Measurements from ENCODE around the gene MLXIP.
A peak's percentile ranks its signal among the peaks of the same experiment; 100 is the strongest.

MLXIP gene

DNA sequence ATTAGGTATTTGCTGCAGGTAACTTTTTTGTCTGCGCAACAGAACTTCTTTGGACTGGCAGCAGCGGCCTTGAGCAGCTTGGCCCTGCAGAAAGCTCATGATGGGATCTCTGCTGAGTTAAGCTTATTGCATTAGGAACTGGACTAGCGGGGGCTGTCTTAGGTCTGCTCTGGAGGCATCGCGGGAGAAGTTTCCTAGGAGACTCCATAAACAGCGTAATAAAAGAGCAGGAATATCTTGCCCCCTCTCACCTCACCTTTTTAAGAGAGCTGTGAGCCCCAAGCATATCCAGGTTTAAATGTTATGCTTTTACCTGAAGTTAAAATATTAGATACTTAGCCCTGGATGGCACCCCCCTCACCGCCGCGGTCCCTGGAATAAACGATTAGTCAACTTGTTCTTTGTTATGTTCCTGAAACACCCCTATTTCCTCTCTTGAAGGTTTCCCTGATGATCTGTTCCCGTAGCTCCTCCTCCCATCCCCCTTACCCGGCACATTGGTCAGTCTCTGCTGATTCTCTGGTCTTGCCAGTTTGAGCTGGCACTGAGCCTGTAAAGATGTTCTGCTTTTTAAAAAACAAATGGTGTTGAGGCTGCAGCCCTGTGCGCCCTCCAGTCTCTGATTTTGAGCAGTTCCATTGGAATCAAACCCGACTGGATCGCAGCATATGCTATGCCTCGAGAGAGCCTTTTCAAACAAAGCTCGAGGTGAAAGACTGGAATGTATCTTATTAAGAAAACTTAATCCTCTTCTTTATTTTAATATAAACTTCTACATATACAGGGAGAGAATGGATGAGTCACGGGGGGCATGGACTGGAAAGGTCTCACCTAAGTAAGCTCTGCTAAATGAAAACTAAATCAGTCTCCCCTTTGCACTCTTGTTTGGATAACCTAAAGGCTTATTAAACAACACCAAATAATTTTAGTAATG, 1.9 kb downstream of the MLXIP start:
- DNase-seq = no peak

DNA sequence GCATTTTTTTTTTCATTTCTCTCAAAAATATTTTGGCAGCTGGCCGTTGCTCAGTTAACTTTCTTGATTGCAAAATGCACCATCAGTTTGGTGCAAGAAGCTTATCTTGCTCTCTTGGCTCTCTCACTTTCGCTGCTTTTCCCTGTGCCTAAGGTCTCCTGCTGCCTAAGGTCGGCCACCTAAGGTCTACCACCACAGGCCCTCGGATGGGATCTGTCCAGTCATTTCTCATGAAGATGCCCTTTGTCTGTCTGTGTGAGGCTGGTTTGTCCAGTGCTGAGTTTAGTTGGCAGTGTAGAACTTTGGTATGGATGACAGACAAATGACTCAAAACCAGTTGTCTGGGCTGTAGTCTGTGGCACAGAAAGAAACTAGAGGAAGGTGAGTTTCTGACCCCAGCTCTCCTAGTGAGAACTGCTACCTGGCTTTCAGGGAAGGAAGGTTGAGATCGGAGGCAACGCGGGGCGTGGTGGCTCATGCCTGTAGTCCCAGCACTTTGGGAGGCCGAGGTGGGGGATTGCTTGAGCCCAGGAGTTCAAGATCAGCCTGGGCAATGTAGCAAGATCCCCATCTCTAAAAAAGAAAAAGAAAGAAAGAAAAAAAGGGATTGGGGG, 2.6 kb downstream of the MLXIP start:
- no peak for DNase-seq

DNA sequence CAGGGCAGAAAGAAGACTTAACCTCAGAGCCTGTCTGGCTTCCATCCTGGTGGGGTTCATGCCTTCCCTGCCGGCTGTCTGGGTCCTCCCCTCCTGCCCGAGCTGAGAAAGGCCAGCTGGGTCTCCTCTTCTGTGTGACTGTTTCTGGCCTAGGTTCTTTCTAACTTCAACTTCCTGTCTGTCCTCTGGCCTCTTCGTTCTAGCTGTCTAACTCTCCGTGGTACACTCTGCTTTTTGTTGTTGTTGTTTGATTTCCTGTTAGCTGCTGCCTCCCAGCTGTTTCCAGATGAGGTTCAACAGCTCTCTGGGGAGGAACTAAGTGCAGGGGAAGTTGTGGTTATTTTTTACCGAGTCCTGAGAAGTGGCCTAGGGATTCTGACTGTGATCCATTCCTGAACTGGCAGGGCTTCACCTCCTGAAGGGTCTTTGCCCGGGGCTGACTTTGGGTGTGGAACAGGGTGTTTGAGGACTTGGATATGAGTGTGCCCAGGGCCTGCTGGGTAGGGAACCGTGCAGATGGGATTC, 3.2 kb downstream of the MLXIP start:
- DNase-seq = peak; percentile 30

DNA sequence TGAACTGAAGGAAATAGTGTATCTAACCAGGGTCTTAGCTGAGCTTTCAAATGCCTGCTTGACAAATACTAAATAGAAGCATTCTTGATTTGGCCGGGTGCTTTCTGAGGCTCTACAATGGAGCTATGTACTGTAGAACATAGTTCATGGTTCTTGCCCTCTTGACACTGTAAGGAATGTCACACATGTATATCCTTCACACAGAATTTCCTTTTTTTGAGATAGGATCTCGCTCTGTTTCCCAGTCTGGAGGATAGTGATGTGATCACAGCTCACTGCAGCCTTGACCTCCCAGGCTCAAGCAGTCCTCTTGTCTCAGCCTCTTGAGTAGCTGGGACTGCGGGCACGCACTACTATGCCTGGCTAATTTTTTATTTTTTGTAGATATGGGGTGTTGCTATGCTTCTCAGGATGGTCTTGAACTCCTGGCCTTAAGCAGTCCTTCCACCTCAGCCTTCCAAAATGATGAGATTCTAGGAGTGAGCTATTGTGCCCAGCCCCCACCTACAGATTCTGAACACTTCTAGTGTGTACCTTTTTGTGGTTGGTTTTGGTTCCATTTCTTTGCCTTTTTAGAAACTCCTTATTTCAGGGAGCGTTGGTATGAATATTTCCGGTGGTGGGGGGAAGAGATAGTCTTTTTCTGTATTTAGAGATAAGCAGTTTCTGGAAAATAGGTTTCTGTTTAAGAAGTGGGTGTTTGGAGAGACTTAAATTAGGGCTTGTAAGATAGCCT, 4.2 kb downstream of the MLXIP start:
- DNase-seq = no peak

DNA sequence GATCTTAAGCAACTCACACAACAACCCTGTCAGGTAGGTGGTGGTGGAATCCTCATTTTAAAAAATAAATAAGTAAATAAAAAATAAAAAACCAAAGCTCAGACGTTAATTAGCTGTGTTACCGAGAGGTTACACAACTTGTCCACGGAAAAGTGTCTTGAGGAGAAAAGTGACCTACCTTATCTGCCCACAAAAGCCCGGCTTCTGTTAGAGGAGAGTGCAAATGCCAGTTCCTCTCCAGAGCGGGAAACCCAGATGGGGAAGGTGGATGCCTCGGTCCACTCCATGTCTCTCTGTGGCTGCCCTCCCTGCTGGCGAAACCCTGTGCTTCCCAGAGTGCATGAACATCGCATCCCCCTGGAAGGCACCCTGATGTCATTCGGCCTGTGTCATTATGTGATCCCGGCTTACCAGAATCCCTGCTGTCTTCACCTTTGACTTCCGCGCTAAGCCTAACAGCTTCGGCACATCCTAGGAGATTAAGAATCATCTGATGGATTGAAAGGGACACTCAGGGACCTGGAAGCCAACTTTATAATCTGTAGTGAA, 6.4 kb downstream of the MLXIP start:
- no peak for DNase-seq

DNA sequence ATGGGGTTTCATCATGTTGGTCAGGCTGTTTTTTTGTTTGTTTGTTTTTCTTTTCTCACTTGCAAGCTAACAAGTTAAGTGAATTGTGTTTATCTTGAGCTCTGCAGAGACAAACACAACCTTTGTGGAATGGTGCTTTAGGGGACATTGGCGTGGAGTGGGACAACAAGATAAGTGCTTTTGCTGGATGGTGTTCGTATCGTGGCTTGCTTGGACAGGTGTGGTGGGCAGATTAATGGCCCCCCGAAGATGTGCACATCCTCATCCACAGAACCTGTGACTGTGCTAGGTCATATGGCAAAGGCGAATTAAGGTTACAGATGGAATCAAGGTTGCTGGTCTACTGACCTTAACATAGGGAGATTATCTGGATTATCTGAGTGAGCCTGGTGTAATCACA, 7.0 kb downstream of the MLXIP start:
- no peak for DNase-seq

DNA sequence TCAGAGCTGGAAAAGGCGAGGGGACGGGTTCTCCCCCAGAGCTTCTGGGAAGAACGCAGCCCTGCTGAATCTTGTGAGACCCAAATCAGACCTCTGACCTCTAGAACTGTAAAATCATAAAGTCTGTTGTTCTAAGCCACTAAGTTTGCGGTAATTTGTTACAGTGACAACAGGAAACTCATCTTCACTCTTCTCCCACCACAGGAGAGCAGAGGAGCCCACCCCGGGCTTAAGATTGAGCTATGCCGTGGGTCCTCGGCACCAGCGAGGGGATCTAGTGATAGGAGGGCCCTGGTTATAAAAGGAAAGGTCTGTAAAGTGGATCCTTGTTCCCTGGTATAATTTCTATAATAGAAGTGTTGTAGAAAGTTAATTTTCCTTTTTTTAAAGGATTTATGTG, 7.6 kb downstream of the MLXIP start:
- DNase-seq = no peak

DNA sequence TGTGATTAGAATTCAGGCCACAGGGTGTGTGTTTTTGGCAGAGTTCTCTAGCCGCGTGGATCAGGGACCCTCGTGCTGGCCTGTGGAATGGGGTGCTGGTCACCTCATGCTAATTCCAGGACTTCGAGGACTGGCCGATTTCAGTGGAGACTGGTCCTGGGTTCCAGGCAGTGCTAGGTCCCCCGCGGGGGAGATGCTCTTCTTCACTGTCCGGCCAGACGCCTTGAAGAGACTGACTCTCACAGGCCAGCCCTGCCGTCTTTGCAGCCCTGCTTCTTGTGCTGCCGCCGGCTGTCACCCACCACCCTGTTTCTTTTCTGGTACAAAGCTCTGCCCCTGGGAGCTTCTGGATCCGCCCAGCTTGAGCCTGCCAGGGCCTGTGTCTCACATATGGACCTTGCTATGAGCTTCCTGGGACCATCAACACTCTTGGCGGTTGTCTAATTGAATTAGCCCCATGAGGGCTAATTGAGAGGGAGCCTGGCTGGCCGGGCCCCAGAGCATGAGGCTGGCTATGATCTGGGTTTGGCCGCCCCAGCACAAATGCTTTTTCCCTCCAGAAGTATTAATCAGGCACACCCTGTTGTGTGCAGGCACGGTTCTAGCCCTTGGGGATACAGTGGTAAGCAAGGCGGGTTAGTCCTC, 8.2 kb downstream of the MLXIP start:
- no peak for DNase-seq

DNA sequence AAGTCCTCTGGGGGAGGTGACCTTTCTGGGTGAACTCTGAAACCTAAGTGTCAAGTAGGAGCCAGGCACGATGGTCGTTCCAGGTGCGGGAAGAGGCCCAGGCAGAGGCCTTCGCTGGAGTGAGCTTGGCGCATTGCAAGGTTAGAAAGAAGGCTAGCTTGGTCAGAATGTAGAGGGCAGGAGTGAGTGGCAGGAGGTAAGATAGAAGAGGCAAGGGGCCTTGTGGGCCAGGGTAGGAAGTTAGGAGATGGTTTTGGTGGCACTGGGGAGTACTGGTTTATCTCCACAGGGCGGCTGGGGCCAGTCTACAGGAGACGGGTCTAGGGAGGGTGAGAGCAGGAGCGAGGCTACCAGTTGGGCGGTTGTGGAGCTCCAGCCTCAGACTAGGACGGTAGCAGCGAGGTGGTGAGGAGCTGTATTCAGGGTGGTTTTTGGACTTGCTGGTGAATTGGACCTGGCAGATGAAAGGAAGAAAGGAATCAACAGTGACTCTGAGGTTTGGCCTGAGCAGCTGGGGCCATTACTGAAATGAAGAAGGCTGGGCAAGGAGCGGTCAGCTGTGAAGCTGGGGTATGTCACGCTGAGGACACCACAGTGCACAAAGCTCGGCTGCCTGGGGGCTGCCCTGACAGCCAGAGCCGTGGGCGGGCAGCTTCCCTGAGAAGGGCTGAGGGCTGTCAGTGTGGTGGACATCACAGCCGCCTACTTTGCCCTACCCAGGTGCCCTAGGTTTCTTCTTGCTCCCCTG, 9.0 kb downstream of the MLXIP start:
- no peak for DNase-seq

DNA sequence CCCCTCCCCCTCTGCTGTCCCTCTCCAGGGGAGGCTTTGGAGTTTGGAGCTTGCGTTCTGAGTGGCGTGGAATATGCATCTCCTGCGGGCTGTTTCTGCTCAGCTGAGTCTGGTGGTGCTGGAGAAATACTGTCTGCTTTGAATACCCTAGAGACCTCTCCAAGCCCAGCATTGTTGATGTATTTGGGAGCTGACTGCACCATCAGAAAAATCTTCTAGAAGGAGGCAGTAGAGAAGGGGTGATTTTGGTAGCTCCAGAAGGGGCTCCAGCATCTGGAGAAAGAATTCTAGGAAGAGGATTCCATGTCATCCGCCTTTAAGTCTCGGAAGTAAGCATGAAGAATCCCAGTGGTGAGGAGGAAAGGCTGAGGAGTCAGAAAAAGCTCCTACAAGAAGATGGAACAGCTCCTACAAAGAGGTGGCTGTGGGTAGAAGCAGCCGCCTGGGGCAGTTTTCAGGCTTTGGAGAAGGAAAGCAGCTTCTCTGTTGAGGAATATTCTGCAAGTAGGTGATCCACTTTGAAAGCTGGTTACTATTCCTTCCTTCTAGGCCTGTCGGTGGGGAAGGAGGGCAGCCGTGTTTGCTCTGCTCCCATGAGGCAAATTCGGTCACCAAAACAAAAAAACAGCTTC, 9.7 kb downstream of the MLXIP start:
- DNase-seq = no peak

DNA sequence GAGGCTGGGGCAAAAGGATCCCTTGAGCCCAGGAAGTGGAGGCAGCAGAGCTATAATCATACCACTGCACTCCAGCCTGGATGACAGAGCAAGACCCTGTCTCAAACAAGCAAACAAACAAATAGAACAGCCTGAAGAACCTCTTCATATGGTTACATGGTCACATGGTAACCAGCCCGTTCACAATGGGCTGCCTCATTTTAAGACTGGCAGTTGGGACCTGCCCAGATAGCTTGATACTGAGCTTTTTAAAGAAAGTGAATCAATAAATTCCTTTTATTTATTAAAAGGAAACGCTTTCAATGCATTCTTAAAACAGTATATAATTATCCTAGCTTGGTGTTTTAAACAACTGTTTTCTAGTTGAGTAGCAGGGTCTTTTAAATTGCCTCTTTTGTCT, 10.5 kb downstream of the MLXIP start:
- no peak for DNase-seq

DNA sequence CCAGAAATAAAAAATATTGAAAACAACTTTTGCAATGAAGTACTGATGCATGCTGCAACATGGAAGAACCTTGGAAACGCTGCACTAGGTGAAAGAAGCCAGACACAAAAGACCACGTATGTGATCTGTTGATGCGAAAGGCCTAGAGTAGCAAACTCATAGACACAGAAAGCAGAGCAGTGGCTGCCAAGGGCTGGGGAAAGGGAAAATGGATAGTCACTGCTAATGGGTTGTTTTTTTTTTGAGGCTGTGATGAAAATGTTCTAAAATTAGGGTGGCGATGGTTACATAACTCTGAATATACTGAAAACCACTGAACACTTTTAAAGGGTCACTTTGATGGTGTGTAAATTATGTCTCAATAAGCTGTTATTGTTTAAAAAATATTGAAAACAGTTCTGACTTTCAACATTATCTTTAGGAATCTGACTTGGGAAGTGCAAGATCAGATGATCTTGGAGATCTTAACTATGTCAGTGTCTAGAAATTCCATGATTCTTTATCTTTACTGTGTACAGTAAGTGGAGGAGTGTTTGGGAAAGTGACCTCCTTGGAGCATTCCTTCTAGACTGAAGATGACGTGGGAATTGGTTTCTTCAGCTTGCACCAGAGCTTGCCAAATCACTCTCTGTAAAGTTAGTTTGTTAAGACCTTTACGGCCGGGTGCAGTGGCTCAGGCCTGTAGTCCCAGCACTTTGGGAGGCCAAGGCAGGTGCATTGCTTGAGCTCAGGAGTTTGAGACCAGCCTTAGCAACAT, 12.4 kb downstream of the MLXIP start:
- DNase-seq = no peak

DNA sequence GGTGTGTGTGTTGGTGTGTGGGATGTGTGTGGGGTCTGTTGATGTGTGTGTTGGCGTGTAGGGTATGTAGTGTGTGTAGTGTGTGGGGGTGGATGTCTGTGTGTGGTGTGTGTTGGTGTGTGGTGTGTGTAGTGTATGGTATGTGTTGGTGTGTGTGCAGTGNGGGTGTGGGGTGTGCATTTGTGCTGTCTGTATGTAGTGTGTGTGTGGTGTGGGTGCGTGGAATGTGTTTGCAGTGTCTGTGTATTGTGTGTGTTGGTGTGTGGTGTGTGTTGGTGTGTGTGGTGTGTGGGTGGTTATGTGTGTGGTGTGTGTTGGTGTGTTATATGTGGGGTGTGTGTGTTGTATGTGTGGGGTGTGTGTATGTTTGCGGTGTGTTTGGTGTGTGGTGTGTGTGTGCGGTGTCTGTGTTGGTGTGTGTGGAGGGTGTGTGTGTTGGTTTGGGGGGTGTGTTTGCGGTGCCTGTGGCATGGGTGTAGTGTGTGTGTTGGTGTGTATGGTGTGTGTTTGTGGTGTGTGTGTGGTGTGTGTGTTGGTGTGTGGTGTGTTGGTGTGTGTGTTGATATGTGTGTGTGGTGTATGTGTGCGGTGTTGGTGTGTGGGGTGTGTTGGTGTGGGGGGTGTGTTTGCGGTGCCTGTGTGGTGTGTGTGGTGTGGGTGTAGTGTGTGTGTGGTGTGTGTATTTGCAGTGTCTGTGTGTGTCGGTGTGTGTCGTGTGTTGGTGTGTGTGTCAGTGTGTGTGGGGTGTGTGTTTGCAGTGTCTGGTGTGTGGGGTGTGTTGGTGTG, 14.7 kb downstream of the MLXIP start:
- no peak for DNase-seq

DNA sequence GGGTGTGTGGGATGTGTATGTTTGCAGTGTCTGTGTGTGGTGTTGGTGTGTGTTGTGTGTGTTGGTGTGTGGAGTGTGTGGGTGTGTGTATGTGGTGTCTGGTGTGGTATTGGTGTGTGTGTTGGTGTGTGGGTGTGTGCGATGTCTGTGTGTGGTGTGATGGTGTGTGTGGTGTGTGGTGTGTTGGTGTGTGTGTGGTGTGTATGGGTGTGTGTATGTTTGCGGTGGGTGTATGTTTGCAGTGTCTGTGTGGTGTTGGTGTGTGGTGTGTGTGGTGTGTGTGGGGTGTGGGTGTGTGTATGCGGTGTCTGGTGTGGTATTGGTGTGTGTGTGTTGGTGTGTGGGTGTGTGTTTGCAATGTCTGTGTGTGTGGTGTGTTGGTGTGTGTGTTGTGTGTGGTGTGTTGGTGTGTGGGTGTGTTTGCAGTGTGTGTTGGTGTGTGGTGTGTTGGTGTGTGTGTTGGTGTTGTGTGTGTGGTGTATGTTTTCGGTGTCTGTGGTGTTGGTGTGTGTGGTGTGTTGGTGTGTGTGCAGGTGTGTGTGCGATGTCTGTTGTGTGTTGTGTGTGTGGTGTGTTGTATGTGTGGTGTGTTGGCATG, 15.7 kb downstream of the MLXIP start:
- no peak for DNase-seq

DNA sequence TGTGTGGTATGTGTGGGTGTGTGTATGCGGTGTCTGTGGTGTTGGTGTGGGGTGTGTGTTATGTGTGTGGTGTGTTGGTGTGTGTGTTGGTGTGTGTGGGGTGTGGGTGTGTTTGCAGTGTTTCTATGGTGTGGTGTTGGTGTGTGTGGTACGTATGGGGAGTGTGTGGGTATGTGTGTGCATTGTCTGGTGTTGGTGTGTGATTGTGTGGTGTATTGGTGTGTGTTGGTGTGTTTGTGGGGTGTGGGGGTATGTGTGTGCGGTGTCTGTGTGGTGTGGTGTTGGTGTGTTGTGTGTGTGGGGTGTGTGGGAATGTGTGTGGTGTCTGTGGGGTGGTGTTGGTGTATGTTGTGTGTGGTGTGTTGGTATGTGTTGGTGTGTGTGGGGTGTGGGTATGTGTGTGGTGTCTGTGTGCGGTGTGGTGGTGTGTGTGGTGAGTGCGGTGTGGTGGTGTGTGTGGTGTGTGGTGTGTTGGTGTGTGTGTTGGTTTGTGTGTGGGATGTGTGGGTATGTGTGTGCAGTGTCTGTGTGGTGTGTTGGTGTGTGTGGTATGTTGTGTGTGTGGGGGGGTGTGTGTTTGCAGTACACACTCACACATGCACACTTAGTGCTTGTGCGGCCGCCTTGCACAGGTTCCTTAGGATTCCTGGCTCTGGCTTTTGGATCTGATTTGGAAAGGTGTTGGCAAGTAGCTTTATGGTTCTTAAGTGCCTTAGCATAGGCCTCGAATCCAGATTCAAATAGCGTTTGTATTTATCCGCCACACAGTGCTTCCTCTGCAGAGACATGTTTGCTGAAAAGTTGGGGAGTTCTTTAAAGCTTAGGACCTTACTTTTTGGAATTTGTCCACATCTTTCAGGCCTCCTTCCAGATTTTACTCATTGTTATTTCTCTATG, 16.4 kb downstream of the MLXIP start:
- DNase-seq = no peak

DNA sequence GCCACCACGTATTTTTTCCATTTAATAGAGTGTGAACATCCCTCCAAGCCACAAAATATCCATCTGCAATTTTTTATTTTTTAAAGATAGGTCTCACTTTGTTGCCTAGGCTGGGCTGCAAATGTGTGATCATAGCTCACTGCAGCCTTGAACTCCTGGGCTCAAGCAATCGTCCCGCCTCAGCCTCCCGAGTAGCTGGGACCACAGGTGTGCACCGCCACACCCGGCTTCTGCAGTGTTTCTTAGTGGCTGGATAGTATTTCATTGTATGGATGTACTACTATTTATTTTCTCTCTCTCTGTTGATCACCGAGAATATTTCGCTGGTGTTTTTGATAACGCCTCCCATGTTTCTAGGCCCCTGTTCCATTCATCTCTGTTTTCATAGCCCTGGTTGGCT, 17.5 kb downstream of the MLXIP start:
- DNase-seq = no peak

DNA sequence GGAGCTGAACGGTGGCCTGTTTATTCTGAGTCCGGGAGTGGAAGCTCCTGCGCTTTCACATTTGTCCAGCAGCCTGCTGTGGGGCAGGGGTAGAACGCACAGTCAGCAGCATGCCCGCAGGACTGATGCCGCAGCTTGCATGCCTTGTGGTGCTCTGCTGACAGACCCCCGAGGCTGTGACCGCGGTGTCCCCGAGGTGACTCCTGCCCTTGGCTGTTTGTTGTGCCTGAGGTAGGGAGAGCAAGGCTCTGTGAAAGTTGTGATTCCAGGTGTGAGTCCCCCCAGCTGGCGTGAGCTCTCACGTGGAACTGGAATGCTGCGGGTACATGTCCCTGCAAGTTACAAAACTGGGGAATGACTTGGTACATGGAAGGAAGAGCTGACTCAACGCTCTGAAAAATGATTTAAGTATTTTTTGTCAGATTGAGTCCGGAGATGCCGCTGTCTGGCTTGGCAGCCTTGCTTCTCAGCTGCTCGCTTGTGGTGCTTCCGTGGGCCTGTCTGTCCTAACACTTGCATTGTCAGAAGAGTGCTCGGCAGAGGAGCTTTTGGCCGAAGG, 18.1 kb downstream of the MLXIP start:
- no peak for DNase-seq

DNA sequence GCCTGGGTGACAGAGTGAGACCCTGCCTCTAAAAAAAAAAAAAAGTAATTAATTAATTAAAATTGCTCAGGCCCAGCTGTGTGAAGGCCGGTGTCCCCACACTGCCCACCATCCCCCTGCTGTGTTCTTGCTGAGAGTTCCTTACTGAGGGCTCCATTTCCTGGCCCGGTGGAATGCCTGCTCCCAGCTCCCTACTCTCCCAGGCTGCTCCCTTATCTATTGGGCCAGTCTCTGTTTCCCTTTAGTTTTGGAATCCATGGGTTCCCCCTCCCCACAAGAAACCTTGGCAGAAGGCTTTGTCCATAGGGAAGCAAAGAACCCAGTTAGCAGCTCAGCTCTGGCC, 19.0 kb downstream of the MLXIP start:
- DNase-seq = no peak

All from activated CD4-positive, alpha-beta T cell treated with anti-CD3 and anti-CD28 coated beads, Interleukin-2, amount 50 U/mL, for 1 hour (primary cell).